GM19328 (cell line): Measurements from ENCODE around the gene STXBP1.
"Not testable (repeated sequence)": the region's sequence is repeated elsewhere in the genome, so short reads cannot be mapped to it uniquely, and the experiment has no call there.

Source experiments
- ATAC-seq: cut with Tn5 transposase; IDR thresholded peaks from one replicate; pipeline ENCODE4 v1.9.1; 2021; ENCODE audit warnings: mild to moderate bottlenecking, moderate library complexity; ENCODE audit not compliant: unreplicated experiment

The STXBP1 gene

DNA sequence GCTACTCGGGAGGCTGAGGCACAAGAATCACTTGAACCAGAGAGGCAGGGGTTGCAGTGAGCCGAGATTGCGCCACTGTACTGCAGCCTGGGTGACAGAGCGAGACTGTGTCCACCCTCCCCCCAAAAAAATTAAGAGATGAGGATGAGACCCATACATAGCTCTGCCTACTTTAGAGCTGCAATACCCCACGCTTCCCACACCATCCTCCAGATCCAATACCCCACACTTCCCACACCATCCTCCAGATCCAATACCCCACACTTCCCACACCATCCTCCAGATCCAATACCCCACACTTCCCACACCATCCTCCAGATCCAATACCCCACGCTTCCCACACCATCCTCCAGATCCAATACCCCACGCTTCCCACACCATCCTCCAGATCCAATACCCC, 34.9 kb upstream of the STXBP1 start:
- not testable (repeated sequence) for ATAC-seq

DNA sequence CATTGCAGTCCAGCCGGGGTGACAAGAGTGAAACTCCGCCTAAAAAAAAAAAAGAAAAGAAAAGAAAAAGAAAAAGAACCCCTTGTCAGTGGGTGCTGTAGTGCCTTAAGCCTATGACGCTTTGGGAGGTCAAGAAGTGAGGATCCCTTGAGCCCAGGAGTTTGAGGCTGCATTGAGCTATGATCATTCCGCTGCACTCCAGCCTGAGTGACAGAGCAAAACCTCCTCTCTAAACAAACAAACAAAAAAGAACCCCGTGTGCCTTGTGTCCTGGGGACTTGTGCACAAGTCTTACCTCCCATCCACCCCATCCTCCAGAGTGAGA, 33.5 kb upstream of the STXBP1 start:
- no peak for ATAC-seq

DNA sequence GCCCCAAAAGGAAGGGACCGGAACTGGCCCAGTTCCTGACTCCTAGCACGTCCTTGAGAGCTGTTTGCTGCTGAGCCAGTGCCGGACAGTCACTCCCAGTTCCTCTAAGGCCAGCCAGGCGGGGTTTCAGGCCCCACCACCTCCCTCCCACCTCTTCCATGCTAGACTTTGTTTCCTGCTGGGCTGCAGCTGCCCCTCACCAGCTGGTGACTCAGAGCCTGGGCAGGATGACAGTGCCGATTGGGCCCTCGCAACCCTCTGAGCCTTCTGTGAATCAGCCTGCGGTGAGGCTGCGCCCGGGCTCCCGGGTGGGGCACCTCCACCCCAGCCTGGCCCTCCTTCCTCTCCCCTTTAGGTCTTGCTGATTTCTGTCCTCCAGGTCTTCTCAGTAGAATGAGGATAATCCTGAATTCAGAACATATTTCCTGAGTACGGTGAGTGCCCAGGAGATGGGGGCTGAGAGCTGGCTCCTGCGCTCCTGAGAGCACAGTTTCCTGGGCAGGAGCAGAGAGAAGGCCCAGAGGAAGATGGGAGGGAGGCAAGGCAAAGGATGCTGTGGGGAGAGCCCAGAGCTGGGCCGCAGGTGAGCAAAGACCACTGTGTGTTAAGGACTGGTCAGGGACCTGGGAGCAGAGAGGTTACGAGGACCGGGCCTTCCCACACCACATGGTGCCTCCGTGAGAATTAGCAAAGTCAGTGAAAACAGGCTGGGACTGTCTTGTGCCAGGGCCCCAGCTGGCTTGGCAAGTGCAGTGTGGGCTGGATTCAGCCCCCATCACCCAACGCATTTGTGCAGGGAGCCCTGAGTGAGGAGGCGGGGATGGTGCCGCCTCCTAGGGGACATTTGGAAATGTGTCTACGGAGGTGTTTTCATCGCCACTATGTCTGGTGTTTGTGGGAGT, 32.9 kb upstream of the STXBP1 start:
- no peak for ATAC-seq

DNA sequence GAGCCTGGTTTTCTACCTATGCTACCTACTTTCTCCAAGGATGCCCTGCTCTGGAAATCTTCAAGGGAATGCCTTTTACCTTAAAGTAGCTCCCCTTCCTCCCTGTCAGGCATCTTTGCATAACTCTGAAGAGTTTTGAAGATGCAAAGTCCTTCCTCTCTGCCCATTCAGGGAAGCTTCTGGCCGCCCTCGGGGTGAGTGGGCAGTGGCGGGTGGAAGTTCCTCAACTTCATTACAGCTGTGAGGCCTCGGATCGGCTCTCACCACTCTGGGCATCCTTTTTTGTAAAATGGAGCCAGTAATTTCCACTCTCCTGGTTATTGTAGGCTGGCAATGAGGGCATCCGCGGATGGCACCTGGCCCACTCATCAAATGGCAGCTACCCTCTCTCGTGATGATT, 31.7 kb upstream of the STXBP1 start:
- ATAC-seq = no peak

DNA sequence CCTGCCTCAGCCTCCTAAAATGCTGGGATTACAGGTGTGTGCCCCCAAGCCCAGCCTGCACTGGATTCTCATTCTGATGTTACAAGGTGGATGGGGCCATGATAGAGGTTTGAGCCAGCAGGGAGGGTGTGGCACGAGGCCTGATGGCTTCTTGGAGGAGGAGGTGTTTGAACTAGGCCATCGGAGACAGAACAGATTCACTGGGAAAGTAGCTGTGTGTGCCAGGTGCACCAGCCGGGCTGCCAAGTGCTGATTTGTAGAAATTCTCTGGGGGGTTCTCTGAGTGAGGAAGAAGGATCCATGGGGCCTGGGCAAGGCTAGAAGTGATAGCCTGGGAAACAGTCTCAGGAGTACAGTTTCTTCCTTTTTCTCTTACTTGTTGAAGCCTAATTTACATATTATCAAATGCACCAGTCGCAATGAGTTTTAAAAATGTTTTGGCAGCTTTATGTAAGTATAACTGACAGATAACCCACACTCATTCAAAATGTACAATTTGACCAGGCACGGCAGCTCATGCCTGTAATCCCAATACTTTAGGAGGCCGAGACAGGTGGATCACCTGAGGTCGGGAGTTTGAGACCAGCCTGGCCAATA, 31.1 kb upstream of the STXBP1 start:
- no peak for ATAC-seq

DNA sequence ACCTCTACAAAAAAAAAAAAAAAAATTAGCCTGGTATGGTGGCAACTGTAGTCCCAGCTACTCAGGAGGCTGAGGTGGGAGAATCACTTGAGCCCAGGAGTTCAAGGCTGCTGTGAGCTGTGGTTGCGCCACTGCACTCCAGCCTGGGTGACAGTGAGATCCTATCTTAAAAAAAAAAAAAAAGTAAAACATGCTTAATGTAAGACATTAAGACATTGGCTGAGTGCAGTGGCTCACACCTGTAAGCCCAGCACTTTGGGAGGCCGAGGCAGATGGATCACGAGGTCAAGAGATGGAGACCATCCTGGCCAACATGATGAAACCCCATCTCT, 27.6 kb upstream of the STXBP1 start:
- not testable (repeated sequence) for ATAC-seq

DNA sequence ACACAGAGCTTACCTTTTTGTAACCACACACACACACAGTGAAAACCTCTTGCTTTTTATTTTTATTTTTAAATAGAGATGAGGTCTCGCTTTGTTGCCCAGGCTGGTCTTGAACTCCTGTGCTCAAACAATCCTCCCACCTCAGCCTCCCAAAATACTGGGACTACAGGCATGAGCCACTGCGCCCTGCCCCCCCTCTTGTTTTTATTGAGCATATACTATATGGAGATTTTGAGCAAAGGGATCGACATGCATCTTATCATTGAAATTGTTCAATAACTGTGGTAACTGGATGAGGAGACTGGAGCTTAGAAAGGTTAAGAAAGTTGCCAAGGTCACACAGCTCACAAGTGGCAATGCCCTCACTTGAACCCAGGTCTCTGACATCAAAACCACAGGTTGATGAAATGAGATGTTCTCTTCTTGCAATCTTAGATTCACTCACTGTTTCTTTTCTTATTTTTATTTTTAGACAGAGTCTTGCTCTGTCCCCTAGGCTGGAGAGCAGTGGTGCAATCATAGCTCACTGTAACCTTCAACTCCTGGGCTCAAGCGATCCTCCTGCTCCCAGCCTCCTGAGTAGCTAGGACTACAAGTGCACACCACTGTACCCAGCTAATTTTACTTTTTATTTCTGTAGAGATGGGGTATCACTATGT, 26.8 kb upstream of the STXBP1 start:
- no peak for ATAC-seq

DNA sequence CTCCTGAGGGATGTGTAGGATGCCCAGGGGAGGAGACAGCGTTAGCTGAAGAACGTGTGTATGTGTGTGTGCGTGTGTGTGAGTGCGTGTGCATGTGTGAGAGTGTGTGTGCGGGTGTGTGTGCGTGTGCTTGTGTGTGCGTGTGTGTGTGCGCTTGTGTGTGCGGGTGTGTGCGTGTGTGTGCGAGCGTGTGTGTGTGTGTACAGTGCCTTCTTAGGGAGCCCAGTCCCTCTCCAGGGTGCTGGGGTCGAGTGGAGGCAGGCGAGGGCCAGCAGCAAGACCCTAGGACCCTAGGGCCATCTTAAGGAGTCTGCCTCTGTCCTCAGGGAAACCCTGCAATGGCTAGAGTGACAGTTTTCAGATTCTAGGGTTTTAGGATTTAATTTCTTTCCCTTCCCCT, 26.0 kb upstream of the STXBP1 start:
- no peak for ATAC-seq

DNA sequence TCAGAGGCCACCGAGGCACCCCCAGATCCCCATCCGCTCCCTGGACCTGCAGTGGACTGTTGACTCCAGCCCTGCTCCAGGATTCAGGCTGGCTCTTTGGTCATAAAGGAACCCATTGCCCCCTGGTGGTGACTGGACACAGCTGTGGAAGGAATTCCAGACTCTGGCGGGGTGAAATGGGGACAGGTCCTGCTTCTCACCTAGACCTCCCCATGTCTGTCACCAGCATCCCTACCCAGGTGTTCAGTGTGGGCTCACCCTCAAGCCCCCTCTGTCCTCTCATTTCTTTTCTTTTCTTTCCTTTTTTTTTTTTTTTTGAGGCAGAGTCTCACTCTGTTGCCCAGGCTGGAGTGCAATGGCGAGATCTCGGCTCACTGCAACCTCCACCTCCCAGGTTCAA, 25.5 kb upstream of the STXBP1 start:
- no peak for ATAC-seq

DNA sequence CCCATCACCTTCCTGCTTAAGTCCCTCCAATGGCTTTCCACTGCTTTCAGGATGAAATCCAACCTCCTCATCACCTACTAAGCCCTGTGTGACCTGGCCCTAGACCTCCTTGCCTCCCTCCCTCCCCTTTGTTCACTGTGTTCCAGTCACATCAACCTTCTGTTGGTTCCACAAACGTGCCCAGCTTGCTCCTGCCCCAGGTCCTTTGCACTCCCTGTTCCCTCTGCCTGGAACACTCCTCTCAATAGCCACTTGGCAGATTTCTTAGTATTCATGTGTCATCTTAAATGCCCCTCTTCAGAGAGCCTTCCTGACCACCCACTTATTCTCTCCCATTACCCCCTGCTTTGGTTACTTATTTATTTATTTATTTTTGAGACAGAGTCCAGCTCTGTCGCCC, 24.1 kb upstream of the STXBP1 start:
- no peak for ATAC-seq

DNA sequence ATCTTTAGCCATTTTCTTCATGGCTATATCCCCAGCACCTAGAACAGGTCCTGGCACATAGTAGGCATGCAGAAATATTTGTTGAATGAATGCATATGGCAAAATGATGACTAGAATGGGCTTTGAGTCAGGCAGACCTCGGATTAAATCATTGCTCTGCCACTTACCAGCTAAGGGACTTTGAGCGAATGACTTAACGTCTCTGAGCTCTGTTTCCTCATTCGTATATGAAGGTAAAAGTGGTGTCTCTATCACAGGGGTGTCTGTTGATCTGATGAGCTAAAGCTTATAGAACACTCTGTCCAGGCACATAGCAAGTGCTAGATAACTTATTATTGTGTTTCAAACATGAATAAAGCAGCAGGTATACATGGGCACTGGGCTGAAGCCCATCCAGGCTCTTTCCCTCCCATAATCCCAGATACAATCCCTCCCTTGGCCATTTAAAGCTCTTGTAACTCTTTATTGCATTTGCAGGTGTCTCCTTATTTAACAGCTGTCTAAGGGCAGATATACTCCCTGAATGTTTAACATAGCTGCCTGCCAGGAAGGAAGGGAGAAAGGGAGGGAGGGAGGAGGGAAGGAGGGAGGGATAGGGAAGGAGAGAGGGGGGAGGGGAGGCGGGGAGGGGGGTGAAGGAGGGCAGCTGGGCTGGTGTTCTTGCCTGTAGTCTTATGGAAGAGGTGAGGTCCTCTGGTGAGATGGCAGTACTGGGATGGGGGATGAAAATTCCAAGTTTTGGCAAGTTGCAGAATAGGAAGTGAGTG, 23.2 kb upstream of the STXBP1 start:
- ATAC-seq = no peak

DNA sequence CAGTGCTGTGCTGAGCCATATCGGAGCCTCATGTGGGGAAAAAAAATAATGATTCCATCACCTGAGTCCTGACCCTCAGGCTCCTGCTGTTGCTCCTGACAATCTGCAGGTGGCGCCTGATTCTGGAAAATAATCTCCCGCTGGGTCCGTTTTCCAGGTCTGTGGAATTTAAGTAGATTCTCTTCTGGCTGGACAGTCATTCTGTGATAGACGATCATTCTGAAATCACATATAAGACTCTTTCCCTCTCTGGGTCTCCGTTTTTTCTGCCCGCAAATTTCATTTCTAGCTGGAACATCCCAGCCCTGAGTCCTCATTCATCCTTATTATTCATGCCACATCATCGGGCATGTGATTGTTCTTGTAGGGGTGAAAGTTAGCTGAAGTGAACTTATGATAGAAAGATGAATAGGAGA, 22.1 kb upstream of the STXBP1 start:
- no peak for ATAC-seq

DNA sequence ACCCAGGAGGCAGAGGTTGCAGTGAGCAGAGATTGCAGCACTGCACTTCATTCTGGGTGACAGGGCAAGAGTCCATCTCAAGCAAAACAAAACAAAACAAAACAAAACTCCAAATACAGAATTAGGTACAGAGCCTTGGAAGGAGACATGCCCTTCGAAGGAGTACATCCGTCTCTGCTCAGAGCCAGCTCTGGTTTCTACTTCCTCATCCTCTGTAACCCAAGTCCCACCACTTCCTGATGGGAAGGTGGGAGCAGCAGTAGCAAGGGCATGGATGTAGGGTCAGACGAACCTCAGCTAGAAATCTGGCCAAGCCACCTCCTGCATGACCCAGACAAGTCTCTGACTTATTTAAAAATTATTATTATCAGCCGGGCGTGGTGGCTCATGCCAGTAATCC, 16.5 kb upstream of the STXBP1 start:
- no peak for ATAC-seq

DNA sequence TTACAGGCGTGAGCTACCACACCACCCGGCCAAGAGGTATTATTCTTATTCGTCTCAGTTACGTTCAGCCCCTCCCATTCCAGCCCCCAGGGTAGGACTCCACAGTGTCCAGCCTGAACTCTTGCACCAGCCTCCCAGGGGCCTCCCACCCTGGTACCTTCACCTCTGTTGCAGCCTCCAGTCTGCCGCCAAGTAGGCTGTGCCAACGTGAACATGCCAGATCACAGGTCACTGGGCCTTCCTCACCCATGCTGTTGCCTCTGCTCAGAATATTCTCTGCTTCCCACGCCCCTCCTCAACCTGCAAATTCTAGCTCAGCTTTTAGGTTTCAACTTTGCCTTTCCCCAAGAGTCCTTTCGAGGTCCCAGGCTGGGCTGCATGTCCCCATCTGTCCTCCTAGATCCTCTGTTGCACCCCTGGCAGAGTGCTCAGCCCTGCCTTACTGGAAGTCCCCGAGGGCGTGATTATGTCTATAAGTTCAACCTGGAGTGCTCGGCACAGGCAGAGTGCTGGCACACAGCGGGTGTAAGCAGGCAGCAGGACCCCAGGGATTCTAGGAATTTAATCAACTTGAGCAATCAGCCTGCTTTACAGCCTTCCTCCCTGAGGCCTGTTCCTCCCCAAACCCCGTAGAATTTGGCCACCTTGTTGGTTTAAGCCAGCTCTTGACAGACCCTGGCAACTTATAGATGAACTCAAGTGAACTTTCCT, 13.1 kb upstream of the STXBP1 start:
- no peak for ATAC-seq

DNA sequence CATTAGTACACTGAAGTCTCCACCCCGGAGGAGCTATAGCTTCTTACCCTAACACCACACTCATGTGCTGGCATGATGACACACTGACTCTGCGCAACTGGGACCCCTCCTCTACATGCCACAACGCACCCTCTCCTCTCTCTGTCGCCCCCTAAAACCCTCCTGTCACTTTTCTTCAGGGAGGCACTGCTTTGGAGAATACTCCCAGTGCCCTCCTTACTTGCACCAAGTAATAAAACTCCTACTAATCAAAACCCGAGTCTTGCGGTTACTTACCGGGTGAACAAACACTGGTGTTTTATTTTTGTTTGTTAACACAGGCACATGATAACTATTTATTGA, 12.6 kb upstream of the STXBP1 start:
- no peak for ATAC-seq

DNA sequence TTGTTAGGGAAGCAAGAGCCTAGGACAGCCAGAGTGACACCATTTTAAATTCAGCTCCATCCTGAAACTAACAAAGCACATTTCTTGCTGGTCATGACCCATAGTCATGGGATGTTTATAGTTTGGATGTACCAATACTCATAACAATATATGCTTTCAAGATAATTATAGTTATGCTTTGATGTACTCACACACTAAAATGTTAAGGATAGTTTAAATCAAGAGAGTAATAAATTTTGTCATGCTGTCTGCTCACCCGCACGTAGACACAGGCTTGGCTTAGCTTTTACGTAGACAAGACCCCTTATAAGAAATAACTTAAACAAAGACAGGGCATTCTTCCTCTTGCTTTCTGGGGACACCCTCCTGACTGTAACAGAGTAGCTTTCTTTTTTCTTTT, 8.9 kb upstream of the STXBP1 start:
- no peak for ATAC-seq

DNA sequence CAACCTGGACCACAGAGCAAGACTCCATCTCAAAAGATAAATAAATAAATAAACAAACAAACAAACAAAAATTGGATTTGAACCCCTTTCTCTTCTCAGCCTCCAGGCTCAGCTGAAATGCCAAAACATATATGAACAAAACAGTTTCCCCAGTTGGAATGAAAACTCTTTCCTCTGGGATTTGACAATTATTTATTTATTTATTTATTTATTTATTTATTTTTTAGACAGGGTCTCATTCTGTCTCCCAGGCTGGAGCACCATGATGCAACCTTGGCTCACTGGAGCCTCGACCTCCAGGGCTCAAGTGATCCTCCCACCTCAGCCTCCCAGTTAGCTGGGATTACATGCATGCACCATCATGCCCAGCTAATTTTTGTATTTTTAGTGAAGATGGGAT, 6.0 kb upstream of the STXBP1 start:
- ATAC-seq = no peak

DNA sequence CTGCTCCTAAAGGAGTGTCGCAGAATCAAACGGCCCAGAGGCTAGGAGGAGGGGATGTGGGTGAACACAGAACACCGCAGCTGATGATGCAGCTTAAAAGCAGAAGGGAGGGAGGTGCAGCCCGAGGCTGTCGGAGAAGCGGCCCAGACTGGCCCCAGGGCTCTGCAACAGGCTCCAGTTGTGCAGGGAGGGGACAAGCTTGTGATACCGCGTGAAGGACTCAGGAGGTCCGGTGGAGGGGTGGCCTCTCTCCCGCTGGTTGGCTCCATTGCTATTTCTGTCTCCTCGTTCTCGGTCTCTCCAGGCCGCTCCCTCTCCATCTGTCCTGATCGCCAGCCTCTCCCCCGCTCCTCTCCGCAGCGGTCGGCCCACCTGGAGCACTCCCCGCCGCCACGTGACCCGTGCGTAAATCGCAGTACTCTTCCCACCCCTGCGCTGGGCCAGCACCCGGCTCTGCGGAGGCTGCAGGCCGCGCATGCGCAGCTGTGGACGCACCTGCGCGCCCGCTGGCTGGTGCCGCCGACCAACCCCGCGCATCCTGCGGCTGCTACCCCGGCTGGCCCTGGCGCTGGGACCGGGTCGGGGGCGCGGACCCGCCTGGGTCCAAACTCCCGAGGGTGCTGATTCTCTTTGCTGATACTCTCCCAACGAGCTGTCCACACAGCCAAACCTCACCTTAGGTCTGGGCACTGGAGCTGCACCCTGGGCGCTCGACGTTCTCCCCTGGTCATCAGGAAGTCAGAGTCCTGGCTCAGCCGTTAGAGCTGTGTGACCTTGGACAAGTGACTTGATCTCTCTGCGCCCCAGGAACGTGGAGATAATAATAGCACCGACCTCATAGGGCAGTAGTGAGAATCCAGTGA, 3.7 kb upstream of the STXBP1 start:
- ATAC-seq = no peak

DNA sequence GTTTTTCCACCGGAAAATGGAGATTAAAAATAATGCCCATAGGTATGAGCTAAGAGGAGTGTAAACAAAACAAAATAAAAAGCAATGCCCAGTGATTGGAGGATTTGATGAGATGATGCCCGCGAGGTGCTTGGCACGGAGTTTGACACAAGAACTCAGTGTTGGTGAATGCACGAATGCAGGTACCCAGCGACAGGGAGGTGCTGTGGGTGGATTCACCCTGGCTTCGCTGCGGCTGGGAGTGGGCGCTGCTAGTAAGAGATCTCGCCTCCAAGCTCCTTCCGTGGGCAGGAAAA, 526 bp upstream of the STXBP1 start:
- no peak for ATAC-seq

DNA sequence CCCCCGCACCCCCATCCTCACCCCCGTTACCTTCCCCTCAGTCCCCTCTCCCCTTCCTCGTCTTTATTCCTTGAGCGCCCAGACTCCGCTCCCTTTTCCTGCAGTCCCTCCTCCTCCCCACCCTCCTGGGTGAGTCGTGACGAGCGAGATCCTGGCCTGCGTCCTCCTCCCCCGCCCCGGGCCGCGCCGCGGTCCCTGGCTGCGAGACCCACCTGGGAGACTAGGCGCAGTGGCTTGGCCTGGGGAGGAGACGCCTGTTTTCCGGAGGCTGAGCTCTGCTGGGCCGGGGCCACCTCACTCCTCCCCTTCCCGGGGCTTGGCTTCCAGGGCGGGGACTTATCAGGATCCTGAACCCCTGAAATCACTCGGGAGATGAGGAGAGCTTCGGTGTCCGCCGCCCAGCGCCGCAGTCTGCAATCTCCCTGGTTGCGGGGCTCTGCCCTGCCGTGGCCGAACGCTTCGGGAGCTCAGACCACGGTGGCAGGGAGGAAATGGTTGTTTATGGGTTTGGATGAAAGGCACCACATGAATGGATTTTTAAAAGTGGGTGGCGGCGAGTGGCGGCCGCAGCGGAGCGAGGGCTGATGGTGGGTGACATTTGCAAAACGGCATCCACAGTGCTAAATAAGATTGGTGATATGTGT, 984 bp downstream of the STXBP1 start:
- no peak for ATAC-seq
